HepG2 (cell line): ENCODE results near the gene SLC25A17.

Source experiments
- BRCA1 ChIP-seq: sonication (generic); formaldehyde crosslinking; IDR thresholded peaks from 2 replicates; pipeline ENCODE4 v1.4.0; 2020; ENCODE audit warnings: missing genetic modification reagents
- CTCF ChIP-seq: sonication (generic); formaldehyde crosslinking; IDR thresholded peaks from 2 replicates; pipeline ENCODE4 v1.5.0; 2020; ENCODE audit warnings: mild to moderate bottlenecking, missing genetic modification reagents, moderate library complexity
- E2F1 ChIP-seq: sonication (generic); formaldehyde crosslinking; IDR thresholded peaks from 2 replicates; pipeline ENCODE4 v1.5.0; 2020; ENCODE audit warnings: missing genetic modification reagents
- PBX3 ChIP-seq: sonication (generic); formaldehyde crosslinking; IDR thresholded peaks from 2 replicates; pipeline ENCODE4 v1.8.1; 2023; ENCODE audit warnings: missing genetic modification reagents, inconsistent platforms, borderline replicate concordance
- SETDB1 ChIP-seq: sonication (generic); formaldehyde crosslinking; IDR thresholded peaks from 2 replicates; pipeline ENCODE4 v1.5.1; 2020; ENCODE audit warnings: missing genetic modification reagents, mild to moderate bottlenecking, borderline replicate concordance
- SIN3A ChIP-seq: IDR thresholded peaks from 2 replicates; pipeline ENCODE4 v1.6.1; 2011; ENCODE audit warnings: low read depth, mild to moderate bottlenecking, control low read depth, low read length, borderline replicate concordance
- TEAD2 ChIP-seq: sonication (generic); formaldehyde crosslinking; IDR thresholded peaks from 2 replicates; pipeline ENCODE4 v1.9.0; 2021; ENCODE audit warnings: missing genetic modification reagents
- ZNF274 ChIP-seq: sonication (generic); formaldehyde crosslinking; IDR thresholded peaks from 2 replicates; pipeline ENCODE4 v1.5.1; 2020; ENCODE audit warnings: mild to moderate bottlenecking, missing genetic modification reagents
- ZNF337 ChIP-seq: sonication (generic); formaldehyde crosslinking; IDR thresholded peaks from 2 replicates; pipeline ENCODE4 v1.5.1; 2020; ENCODE audit warnings: missing genetic modification reagents, low read depth, mild to moderate bottlenecking, borderline replicate concordance
- ZNF543 ChIP-seq: sonication (generic); formaldehyde crosslinking; IDR thresholded peaks from 2 replicates; pipeline ENCODE4 v1.4.0; 2020; ENCODE audit warnings: mild to moderate bottlenecking, missing genetic modification reagents
- ZNF646 ChIP-seq: sonication (generic); formaldehyde crosslinking; IDR thresholded peaks from 2 replicates; pipeline ENCODE4 v1.9.0; 2021; ENCODE audit warnings: mild to moderate bottlenecking, missing genetic modification reagents
- ZNF660 ChIP-seq: sonication (generic); formaldehyde crosslinking; IDR thresholded peaks from 2 replicates; pipeline ENCODE4 v1.5.1; 2020; ENCODE audit warnings: mild to moderate bottlenecking, low read depth, missing genetic modification reagents, borderline replicate concordance

GRCh38 chr22:40853333-40853732, 34.2 kb upstream of the SLC25A17 start:
- TF ChIP-seq ZNF274: no peak
- no peak for TF ChIP-seq TEAD2
- TF ChIP-seq CTCF (CRISPR knock-in tag): no peak
- TF ChIP-seq PBX3 (CRISPR knock-in tag): no peak
- TF ChIP-seq E2F1 (CRISPR knock-in tag): no peak
- no peak for TF ChIP-seq SIN3A
- no peak for TF ChIP-seq ZNF337
- TF ChIP-seq ZNF660 (CRISPR knock-in tag): no peak
- no peak for TF ChIP-seq BRCA1 (CRISPR knock-in tag)
- TF ChIP-seq ZNF646 (CRISPR knock-in tag): no peak
- TF ChIP-seq ZNF543 (CRISPR knock-in tag): no peak
- TF ChIP-seq SETDB1 (CRISPR knock-in tag): no peak
